Neural cell (in vitro differentiated cells): ENCODE measurements around the gene GNPDA2. TPM values are rescaled to one million over a fixed set of nuclear protein-coding genes. Genes with fewer than 3 reads are reported as not detected.

Source experiments
- H2AFZ ChIP-seq: fragments of 200-600, 300-800 bp; sonication (generic), shearing (Covaris generic); 2 replicates; pipeline ENCODE4 v1.6.0; 2014; ENCODE audit warnings: low read depth, mild to moderate bottlenecking, antibody characterized with exemption, low read length, moderate library complexity
- H3F3A ChIP-seq: fragments of 200-600 bp; shearing (Covaris generic); 2 replicates; pipeline ENCODE4 v1.6.1; 2016; ENCODE audit warnings: mild to moderate bottlenecking, moderate library complexity, mixed read lengths, antibody characterized with exemption, low read length; ENCODE audit not compliant: insufficient read depth, poor library complexity, severe bottlenecking
- H3K27ac ChIP-seq: fragments of 200-600, 300-800 bp; sonication (generic), shearing (Covaris generic); 2 replicates; pipeline ENCODE4 v1.5.1; 2014; ENCODE audit warnings: mild to moderate bottlenecking, low read length, moderate library complexity
- H3K27me3 ChIP-seq: fragments of 300-800, 200-600 bp; sonication (generic), shearing (Covaris generic); 2 replicates; pipeline ENCODE4 v1.6.0; 2014; ENCODE audit warnings: mild to moderate bottlenecking, low read depth, low read length, moderate library complexity; ENCODE audit not compliant: insufficient read depth
- H3K36me3 ChIP-seq: fragments of 300-800, 200-600 bp; sonication (generic), shearing (Covaris generic); 2 replicates; pipeline ENCODE4 v1.5.1; 2014; ENCODE audit warnings: mild to moderate bottlenecking, antibody characterized with exemption, low read length, moderate library complexity; ENCODE audit not compliant: insufficient read depth
- H3K4me2 ChIP-seq: fragments of 300-800, 200-600 bp; sonication (generic), shearing (Covaris generic); 2 replicates; pipeline ENCODE4 v1.6.0; 2014; ENCODE audit warnings: mild to moderate bottlenecking, low read length
- H3K4me3 ChIP-seq: fragments of 300-800, 200-600 bp; sonication (generic), shearing (Covaris generic); 2 replicates; pipeline ENCODE4 v1.5.1; 2014; ENCODE audit warnings: mild to moderate bottlenecking, low read length, moderate library complexity
- H3K79me2 ChIP-seq: fragments of 200-600 bp; shearing (Covaris generic); replicated peaks from 2 replicates; pipeline ENCODE4 v1.6.0; 2014; ENCODE audit warnings: mild to moderate bottlenecking, low read length, moderate library complexity; ENCODE audit not compliant: insufficient read depth
- H3K9ac ChIP-seq: fragments of 300-800, 200-600 bp; sonication (generic), shearing (Covaris generic); 2 replicates; pipeline ENCODE4 v1.6.1; 2016; ENCODE audit warnings: mild to moderate bottlenecking, low read length, mixed read lengths
- H3K9me2 ChIP-seq: fragments of 200-600 bp; shearing (Covaris generic); 2 replicates; pipeline ENCODE4 v1.6.1; 2016; ENCODE audit warnings: mild to moderate bottlenecking, low read length, mixed read lengths; ENCODE audit not compliant: insufficient read depth
- H3K9me3 ChIP-seq: fragments of 200-600, 300-800 bp; sonication (generic), shearing (Covaris generic); 2 replicates; pipeline ENCODE4 v1.6.1; 2016; ENCODE audit warnings: mild to moderate bottlenecking, mixed run types, low read length, moderate library complexity, mixed read lengths
- H4K20me1 ChIP-seq: fragments of 200-600 bp; shearing (Covaris generic); 2 replicates; pipeline ENCODE4 v1.6.1; 2016; ENCODE audit warnings: mild to moderate bottlenecking, mixed run types; ENCODE audit not compliant: insufficient read depth
- EP300 ChIP-seq: fragments of 450-650 bp; conservative IDR thresholded peaks from 2 replicates; pipeline ENCODE4 v1.6.1; 2014; ENCODE audit warnings: antibody characterized with exemption, mild to moderate bottlenecking, moderate library complexity; ENCODE audit not compliant: poor library complexity, severe bottlenecking
- EZH2 ChIP-seq: fragments of 200-600, 300-800 bp; shearing (Covaris generic), sonication (generic); IDR thresholded peaks from 2 replicates; pipeline ENCODE4 v1.6.1; 2014; ENCODE audit warnings: antibody characterized with exemption, low read length, borderline replicate concordance, mild to moderate bottlenecking; ENCODE audit not compliant: insufficient read depth, poor library complexity, severe bottlenecking
- MXI1 ChIP-seq: fragments of 450-650 bp; conservative IDR thresholded peaks from 2 replicates; pipeline ENCODE4 v1.6.1; 2014; ENCODE audit warnings: antibody characterized with exemption, mild to moderate bottlenecking; ENCODE audit not compliant: poor library complexity, severe bottlenecking
- POLR2AphosphoS5 ChIP-seq: IDR thresholded peaks from 2 replicates; pipeline ENCODE4 v1.6.1; 2012
- RAD21 ChIP-seq: fragments of 450-650 bp; conservative IDR thresholded peaks from 2 replicates; pipeline ENCODE4 v1.6.1; 2014; ENCODE audit warnings: antibody characterized with exemption, mild to moderate bottlenecking, moderate library complexity
- SMC3 ChIP-seq: fragments of 450-650 bp; conservative IDR thresholded peaks from 2 replicates; pipeline ENCODE4 v1.6.1; 2014; ENCODE audit warnings: antibody characterized with exemption, mild to moderate bottlenecking, moderate library complexity; ENCODE audit not compliant: poor library complexity
- TAF1 ChIP-seq: IDR thresholded peaks from 2 replicates; pipeline ENCODE4 v1.6.1; 2012; ENCODE audit warnings: low read depth
- polyA plus RNA-seq: library from polyadenylated mRNA; depleted of rRNA; stranded (reverse); fragments of >200 nt; gene quantifications from 2 replicates; pipeline ENCODE4 v1.2.3, GENCODE V29; 2014
- TF ChIP-seq, protein P1 (sequence below): IDR thresholded peaks from 2 replicates; pipeline ENCODE4 v1.6.1; 2012; ENCODE audit warnings: borderline replicate concordance
- TF ChIP-seq, protein P2 (sequence below): fragments of 450-650 bp; IDR thresholded peaks from 2 replicates; pipeline ENCODE4 v1.5.1; 2014; ENCODE audit warnings: antibody characterized with exemption, mild to moderate bottlenecking, moderate library complexity; ENCODE audit not compliant: poor library complexity, severe bottlenecking

Gene GNPDA2
- polyA plus RNA-seq, 1 donor from 2014 or later, result 40.7 TPM

GRCh38 chr4:44716597-44716996 is 9.8 kb downstream of the GNPDA2 start:
- Histone ChIP-seq H3K79me2 (peaks cover 17% of the 10 kb centered on the region), H3K36me3 (no peaks in the 10 kb centered on the region), H3K9ac (no peak overlapping the region), H3K4me3 (no peak overlapping the region), H3K27ac (no peak overlapping the region), H3F3A (no peaks in the 10 kb centered on the region), H4K20me1 (no peaks in the 10 kb centered on the region), H3K27me3 (no peaks in the 10 kb centered on the region), H3K9me3 (no peaks in the 10 kb centered on the region), H3K9me2 (no peaks in the 10 kb centered on the region), H2AFZ (no peak overlapping the region), H3K4me2 (no peak overlapping the region)
- TF ChIP-seq RAD21, result no peak
- no peak for TF ChIP-seq MXI1
- no peak for TF ChIP-seq EZH2
- TF ChIP-seq, protein P1, sequence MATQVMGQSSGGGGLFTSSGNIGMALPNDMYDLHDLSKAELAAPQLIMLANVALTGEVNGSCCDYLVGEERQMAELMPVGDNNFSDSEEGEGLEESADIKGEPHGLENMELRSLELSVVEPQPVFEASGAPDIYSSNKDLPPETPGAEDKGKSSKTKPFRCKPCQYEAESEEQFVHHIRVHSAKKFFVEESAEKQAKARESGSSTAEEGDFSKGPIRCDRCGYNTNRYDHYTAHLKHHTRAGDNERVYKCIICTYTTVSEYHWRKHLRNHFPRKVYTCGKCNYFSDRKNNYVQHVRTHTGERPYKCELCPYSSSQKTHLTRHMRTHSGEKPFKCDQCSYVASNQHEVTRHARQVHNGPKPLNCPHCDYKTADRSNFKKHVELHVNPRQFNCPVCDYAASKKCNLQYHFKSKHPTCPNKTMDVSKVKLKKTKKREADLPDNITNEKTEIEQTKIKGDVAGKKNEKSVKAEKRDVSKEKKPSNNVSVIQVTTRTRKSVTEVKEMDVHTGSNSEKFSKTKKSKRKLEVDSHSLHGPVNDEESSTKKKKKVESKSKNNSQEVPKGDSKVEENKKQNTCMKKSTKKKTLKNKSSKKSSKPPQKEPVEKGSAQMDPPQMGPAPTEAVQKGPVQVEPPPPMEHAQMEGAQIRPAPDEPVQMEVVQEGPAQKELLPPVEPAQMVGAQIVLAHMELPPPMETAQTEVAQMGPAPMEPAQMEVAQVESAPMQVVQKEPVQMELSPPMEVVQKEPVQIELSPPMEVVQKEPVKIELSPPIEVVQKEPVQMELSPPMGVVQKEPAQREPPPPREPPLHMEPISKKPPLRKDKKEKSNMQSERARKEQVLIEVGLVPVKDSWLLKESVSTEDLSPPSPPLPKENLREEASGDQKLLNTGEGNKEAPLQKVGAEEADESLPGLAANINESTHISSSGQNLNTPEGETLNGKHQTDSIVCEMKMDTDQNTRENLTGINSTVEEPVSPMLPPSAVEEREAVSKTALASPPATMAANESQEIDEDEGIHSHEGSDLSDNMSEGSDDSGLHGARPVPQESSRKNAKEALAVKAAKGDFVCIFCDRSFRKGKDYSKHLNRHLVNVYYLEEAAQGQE, result no peak
- no peak for TF ChIP-seq TAF1
- TF ChIP-seq EP300, result no peak
- no peak for TF ChIP-seq POLR2AphosphoS5

DNA sequence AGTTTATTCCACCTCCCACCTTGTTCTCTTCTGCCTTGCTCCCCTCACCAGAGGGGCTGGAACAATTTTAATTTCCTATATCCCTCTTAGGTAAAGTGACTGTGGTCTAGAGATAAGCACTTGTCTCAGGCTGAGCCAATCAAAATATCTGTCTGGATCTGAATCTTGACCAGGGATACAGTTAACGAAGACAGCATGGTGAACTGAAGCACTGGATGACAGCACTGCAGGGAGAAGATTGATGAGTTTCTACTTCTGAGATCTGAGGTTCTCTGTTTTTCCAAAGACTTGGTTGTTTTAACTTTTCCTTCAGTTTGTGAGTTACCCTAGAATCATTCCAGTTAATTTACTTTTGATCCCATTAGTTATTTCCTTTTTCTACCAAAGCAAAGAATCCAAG is 13.2 kb downstream of the GNPDA2 start:
- Histone ChIP-seq H3K9me3 (no peaks in the 10 kb centered on the region), H3K79me2 (peaks cover 5% of the 10 kb centered on the region), H3K9me2 (no peaks in the 10 kb centered on the region), H3F3A (no peaks in the 10 kb centered on the region), H3K36me3 (peaks cover 6% of the 10 kb centered on the region), H3K4me3 (no peak overlapping the region), H3K9ac (no peak overlapping the region), H3K27me3 (no peaks in the 10 kb centered on the region), H2AFZ (no peak overlapping the region), H3K27ac (no peak overlapping the region), H4K20me1 (no peaks in the 10 kb centered on the region), H3K4me2 (no peak overlapping the region)
- no peak for TF ChIP-seq POLR2AphosphoS5

GRCh38 chr4:44704673-44705072 is 21.7 kb downstream of the GNPDA2 start:
- Histone ChIP-seq H3K9me2 (no peaks in the 10 kb centered on the region), H3K79me2 (no peaks in the 10 kb centered on the region), H3K27ac (no peak overlapping the region), H3K4me3 (no peak overlapping the region), H3F3A (no peaks in the 10 kb centered on the region), H3K27me3 (no peaks in the 10 kb centered on the region), H3K9me3 (no peaks in the 10 kb centered on the region), H3K9ac (no peak overlapping the region), H3K4me2 (no peak overlapping the region), H3K36me3 (peaks cover 12% of the 10 kb centered on the region), H4K20me1 (no peaks in the 10 kb centered on the region), H2AFZ (no peak overlapping the region)
- no peak for TF ChIP-seq MXI1
- no peak for TF ChIP-seq TAF1
- TF ChIP-seq POLR2AphosphoS5, result no peak
- TF ChIP-seq EZH2, result no peak
- no peak for TF ChIP-seq RAD21
- TF ChIP-seq EP300, result no peak
- TF ChIP-seq SMC3, result no peak
- TF ChIP-seq, protein P1, result no peak
- TF ChIP-seq, protein P2, sequence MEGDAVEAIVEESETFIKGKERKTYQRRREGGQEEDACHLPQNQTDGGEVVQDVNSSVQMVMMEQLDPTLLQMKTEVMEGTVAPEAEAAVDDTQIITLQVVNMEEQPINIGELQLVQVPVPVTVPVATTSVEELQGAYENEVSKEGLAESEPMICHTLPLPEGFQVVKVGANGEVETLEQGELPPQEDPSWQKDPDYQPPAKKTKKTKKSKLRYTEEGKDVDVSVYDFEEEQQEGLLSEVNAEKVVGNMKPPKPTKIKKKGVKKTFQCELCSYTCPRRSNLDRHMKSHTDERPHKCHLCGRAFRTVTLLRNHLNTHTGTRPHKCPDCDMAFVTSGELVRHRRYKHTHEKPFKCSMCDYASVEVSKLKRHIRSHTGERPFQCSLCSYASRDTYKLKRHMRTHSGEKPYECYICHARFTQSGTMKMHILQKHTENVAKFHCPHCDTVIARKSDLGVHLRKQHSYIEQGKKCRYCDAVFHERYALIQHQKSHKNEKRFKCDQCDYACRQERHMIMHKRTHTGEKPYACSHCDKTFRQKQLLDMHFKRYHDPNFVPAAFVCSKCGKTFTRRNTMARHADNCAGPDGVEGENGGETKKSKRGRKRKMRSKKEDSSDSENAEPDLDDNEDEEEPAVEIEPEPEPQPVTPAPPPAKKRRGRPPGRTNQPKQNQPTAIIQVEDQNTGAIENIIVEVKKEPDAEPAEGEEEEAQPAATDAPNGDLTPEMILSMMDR, result no peak
